MM.1S (cell line): ENCODE measurements around the gene OSBPL10.

Experiments used
- CTCF ChIP-seq: fragments of 300-600 bp; sonication (generic); IDR thresholded peaks from 2 replicates; pipeline ENCODE4 v1.5.1; 2016; ENCODE audit warnings: antibody characterized with exemption, low read length, mixed read lengths
- EZH2 ChIP-seq: fragments of 300-600 bp; sonication (generic); optimal IDR thresholded peaks from 2 replicates; pipeline ENCODE3; 2017; ENCODE audit warnings: low read depth, mild to moderate bottlenecking, antibody characterized with exemption, low read length, mixed read lengths
- EZH2phosphoT487 ChIP-seq: fragments of 300-600 bp; sonication (generic); IDR thresholded peaks from 2 replicates; pipeline ENCODE4 v1.6.1; 2018; ENCODE audit warnings: antibody characterized with exemption, low read length

GRCh38 chr3:31922962-31923361, 58.1 kb downstream of the OSBPL10 start:
- TF ChIP-seq CTCF (no peak), EZH2 (no peak), EZH2phosphoT487 (no peak)
